Measurements from ENCODE around the gene BCLAF3.

Gene BCLAF3

GRCh38 chrX:19990556-19991349, at the start of gene BCLAF3:
TSS of gene BCLAF3 (minus strand) at chrX:19991061. CDS start at chrX:19970264, 20,797 bp downstream.
- TF ChIP-seq, protein P1, sequence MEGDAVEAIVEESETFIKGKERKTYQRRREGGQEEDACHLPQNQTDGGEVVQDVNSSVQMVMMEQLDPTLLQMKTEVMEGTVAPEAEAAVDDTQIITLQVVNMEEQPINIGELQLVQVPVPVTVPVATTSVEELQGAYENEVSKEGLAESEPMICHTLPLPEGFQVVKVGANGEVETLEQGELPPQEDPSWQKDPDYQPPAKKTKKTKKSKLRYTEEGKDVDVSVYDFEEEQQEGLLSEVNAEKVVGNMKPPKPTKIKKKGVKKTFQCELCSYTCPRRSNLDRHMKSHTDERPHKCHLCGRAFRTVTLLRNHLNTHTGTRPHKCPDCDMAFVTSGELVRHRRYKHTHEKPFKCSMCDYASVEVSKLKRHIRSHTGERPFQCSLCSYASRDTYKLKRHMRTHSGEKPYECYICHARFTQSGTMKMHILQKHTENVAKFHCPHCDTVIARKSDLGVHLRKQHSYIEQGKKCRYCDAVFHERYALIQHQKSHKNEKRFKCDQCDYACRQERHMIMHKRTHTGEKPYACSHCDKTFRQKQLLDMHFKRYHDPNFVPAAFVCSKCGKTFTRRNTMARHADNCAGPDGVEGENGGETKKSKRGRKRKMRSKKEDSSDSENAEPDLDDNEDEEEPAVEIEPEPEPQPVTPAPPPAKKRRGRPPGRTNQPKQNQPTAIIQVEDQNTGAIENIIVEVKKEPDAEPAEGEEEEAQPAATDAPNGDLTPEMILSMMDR (IDR thresholded peaks at IDR 0.05; ENCODE audit: low read depth, low read length, missing control alignments): peak; percentile 73
- peak; percentile 26 for DNase-seq (ENCODE audit: extremely low read depth, low read depth)
- H3K4me3 ChIP-seq (replicated peaks; ENCODE audit: low read depth, low read length): peak within 1 kb of the TSS; percentile 61

GRCh38 chrX:20038966-20039365, 48.1 kb upstream of the BCLAF3 start:
- DNase-seq (ENCODE audit: extremely low read depth, low read depth): no peak
- H3K4me3 ChIP-seq (replicated peaks; ENCODE audit: low read depth, low read length): no peak overlapping the region
- TF ChIP-seq, protein P1 (IDR thresholded peaks at IDR 0.05; ENCODE audit: low read depth, low read length, missing control alignments): no peak

DNA sequence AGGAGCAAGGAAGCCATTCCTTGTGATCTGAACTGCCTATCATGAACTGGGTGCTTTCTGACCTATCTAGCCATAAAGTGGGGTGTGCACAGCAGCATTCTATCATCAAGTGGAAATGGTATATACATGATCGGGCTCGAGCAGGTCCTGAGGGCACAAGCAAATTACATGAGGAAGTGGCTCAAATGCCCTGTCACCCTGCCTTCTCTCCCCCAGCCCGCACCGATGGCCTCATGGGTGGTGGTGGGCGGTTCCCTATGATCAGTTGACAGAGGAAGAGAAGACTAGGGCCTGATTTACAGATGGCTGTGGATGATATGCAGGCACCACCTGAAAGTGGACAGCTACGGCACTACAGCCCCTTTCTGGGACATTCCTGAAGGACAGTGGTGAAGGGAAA, 46.3 kb upstream of the BCLAF3 start:
- no peak overlapping the region for H3K4me3 ChIP-seq (replicated peaks; ENCODE audit: low read depth, low read length)
- no peak for DNase-seq (ENCODE audit: extremely low read depth, low read depth)
- TF ChIP-seq, protein P1 (IDR thresholded peaks at IDR 0.05; ENCODE audit: low read depth, low read length, missing control alignments): no peak

DNA sequence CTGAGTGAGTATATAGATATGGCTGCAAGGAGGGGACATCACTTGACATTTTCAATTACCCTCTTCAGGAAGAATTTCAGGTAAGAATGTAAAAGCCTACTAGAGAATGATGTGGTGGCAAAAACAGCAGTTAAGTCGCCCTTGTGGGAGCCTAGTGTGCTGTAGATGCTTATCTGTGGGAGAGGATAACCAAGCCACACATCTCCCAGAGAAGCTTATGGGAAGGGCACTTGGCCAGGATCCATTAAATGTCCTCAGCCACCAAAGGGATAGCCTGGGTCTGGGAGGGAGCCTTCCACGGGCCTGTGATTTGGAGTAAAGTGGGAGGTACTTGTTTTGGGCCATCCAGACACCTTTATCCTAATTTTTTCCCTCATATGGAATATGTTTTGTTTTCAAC, 41.3 kb upstream of the BCLAF3 start:
- H3K4me3 ChIP-seq (replicated peaks; ENCODE audit: low read depth, low read length): no peak overlapping the region
- no peak for DNase-seq (ENCODE audit: extremely low read depth, low read depth)
- TF ChIP-seq, protein P1 (IDR thresholded peaks at IDR 0.05; ENCODE audit: low read depth, low read length, missing control alignments): no peak

GRCh38 chrX:20029728-20030127, 38.9 kb upstream of the BCLAF3 start:
- TF ChIP-seq, protein P1 (IDR thresholded peaks at IDR 0.05; ENCODE audit: low read depth, low read length, missing control alignments): no peak
- DNase-seq (ENCODE audit: extremely low read depth, low read depth): no peak
- H3K4me3 ChIP-seq (replicated peaks; ENCODE audit: low read depth, low read length): no peak overlapping the region

- TF ChIP-seq, protein P1 (IDR thresholded peaks at IDR 0.05; ENCODE audit: low read depth, low read length, missing control alignments): no peak
Measured at GRCh38 chrX:20028588-20028987, 37.7 kb upstream of the BCLAF3 start.

More at GRCh38 chrX:20028588-20028987, 37.7 kb upstream of the BCLAF3 start:
- DNase-seq (ENCODE audit: extremely low read depth, low read depth): no peak
- no peak overlapping the region for H3K4me3 ChIP-seq (replicated peaks; ENCODE audit: low read depth, low read length)
